GM12873 (cell line): ENCODE data around the gene RIMS1.

Source experiments
- TF ChIP-seq, protein P1 (sequence below): IDR thresholded peaks from 2 replicates; pipeline ENCODE4 v1.5.1; 2012; ENCODE audit warnings: low read depth, mild to moderate bottlenecking, moderate library complexity, low read length, control low read depth; ENCODE audit not compliant: insufficient read depth; ENCODE audit errors: missing control alignments

Gene RIMS1

DNA sequence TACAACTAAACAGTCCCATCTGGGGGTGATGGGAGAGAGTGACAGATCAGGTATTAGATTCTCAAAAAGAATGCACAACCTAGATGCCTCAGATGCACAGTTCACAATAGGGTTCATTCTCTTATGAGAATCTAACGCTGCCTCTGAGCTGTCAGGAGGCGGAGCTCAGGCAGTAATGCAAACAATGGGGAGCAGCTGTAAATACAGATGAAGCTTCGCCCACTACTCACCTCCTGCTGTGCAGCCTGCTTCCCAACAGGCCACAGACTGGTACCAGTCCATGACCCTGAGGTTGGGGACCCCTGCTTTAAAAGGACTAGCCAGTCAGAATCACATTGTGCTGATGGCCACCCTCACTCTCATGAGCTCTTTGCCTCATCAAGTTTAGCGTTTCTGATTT, 488.5 kb downstream of the RIMS1 start:
- TF ChIP-seq, protein P1, sequence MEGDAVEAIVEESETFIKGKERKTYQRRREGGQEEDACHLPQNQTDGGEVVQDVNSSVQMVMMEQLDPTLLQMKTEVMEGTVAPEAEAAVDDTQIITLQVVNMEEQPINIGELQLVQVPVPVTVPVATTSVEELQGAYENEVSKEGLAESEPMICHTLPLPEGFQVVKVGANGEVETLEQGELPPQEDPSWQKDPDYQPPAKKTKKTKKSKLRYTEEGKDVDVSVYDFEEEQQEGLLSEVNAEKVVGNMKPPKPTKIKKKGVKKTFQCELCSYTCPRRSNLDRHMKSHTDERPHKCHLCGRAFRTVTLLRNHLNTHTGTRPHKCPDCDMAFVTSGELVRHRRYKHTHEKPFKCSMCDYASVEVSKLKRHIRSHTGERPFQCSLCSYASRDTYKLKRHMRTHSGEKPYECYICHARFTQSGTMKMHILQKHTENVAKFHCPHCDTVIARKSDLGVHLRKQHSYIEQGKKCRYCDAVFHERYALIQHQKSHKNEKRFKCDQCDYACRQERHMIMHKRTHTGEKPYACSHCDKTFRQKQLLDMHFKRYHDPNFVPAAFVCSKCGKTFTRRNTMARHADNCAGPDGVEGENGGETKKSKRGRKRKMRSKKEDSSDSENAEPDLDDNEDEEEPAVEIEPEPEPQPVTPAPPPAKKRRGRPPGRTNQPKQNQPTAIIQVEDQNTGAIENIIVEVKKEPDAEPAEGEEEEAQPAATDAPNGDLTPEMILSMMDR: no peak

DNA sequence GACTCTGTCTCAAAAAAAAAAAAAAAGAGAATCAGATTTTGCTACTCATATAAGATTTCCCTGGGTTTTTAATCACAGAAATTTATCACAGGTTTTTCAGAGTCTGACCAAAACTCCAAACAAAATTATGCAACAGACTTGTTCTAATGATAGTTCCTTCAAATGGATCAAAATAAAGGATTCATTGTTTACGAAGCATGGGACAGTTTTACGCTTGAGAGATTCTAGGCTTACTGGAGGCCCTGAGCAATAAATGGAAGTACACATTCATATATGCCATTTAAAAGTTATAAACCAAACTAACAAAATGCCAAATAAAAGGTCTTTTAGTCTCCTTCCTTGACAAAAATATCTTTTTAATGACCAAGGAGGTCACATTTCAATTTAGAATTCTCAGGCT, 490.4 kb downstream of the RIMS1 start:
- TF ChIP-seq, protein P1: no peak

DNA sequence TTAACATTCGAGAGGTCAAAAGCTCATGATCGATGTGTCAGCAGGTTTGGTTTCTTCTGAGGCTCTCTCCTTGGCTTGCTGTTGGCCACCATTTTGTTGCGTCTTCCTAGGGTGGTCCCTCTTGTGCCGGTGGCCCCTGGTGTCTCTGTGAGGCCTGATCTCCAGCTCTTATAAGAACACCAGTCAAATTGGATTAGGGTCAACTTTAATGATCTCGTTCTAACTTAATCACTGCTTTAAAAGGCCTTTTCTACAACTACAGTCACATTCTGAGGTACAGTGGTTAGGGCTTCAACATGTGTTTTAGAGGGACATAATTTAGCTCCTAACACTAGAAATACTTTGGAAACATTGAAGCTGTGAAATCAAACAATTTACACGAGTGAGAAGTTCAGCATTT, 494.7 kb downstream of the RIMS1 start:
- TF ChIP-seq, protein P1: no peak

DNA sequence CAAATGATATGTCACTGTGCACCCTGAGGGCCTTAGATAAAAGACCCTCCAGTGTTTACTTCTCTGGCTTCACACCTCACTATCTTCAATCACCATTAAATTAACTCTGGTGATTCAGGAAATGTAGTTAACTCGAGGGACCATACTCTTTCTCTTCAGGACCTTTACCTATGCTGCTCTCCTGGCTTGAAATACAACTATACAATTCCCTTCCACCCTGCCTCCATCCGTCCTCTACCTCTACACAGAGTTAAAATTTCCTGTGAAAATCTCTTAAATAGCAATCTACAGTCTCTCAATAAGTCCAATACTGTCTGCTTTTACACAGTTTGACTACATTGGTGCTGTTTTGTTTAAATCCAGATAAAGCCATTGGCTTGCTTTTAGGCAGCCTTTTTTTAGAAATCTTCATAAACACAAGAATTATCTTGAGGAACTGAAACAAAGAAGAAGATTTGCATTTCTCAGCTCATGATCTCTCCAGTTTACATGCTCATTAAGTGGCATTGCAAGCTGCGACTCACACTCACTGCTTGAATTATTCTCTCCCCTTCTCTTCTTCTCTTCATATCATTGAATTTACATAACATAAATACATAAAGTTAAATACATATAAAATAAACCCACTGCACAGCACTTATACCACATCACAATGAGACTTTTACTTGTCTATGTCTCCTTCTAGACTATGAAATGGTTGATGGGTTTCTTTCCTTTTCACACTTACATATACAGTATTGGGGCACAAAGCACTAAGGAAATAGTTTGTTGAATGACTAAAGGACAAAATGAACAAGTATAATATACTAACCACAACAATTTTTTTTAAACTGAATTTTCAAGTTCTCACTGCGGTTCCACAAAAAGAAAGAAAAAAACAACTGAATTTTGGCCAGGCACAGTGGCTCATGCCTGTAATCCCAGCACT, 496.5 kb downstream of the RIMS1 start:
- TF ChIP-seq, protein P1: no peak

DNA sequence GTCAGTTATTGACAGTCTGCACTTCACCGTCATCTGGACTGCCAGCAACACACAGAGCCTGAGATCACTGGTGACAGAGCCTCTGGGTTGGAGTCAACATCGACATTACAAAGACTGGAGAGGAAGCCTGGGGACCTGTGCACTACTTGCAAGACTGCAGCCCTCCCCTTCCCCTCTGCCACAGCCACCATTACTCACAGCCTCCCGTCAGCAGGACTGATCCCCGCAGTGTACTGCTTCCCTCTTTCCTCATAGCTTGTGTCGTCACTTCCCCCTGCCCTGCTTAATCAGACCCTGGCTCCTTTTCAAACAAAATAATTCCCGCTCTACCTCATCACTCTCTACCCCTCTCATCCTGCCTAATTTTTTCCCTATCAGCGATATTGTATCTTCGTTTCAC, 500.0 kb downstream of the RIMS1 start:
- TF ChIP-seq, protein P1: no peak

DNA sequence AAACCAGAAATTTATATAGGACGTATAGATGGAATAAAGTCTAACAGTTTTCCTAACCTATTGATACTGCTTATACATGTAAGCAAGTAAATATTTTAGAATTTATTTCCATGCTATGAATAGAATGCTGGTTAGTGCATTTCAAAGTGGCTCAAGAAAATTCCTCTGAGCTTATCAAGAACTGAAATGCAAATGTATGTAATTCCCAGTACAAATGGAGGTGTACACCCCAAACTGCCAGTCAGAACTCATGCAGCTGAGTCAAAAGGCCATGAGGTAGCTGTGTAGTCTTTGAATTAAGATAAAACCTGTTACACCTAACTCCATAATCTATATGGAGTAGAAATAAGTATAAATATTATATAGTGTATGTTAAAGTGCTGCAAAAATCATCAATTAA, 503.3 kb downstream of the RIMS1 start:
- TF ChIP-seq, protein P1: no peak

DNA sequence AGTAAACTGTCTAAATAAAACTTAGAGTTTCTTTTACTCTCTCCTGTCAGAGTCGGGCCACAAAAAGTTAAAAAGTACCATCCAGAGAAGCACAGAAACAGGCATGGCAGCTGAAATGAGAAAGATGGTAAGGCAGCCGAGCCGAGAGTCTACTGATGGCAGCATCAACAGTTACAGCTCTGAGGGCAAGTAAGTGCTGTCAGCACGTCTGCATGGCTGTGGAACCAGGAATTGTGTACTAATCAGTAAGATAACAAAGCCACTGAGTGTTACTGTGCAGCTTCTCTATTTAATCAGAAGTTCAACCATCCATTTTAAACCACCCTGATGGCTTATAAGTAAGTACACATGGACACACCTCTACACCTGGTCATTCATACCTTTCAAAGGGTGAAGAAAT, 504.2 kb downstream of the RIMS1 start:
- TF ChIP-seq, protein P1: no peak
